ENCODE measurements around the gene INTS6.

DNA sequence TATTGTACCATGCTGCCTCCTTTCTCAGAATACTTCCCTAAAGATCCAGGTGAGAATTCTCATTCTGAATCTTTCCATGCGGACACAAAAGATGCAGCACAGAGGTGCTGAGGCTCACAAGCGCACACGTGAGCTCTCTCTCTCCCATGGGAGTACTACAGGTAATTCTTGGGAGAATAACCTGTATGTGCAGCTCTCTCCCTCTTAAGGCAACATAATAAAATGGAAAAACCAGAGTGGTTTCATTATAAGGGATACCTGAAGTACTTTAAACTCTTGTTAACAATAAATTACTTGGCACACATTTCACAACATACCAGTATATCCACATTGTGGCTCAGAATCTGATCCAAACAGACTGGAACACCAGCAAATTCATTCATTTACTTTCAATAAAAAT lies 40.4 kb downstream of the INTS6 start:
- TF ChIP-seq CTCF (conservative IDR thresholded peaks at IDR 0.05 in 1 of 2, IDR thresholded peaks at IDR 0.05 in 1 of 2; ENCODE audit: extremely low read depth in 1 of 2, insufficient read depth in 1 of 2, low read depth in 1 of 2, low read length in 2 of 2) (no peak), EZH2 (IDR thresholded peaks at IDR 0.05; ENCODE audit: borderline replicate concordance, low read length) (no peak)
